Prostate gland (tissue), 2 donors: Measurements from ENCODE around the gene IGFLR1. TPM values are rescaled to one million over a fixed set of nuclear protein-coding genes. Genes with fewer than 3 reads are reported as not detected.

Experiments used
- DNase-seq: peaks from one replicate; pipeline ENCODE4 v3.0.0-alpha.2; 2019; ENCODE audit warnings: low spot score
- H3K27ac ChIP-seq, 2 donors: fragments of 200-600 bp; sonication (generic); 2 replicates each; pipeline ENCODE4 v1.5.1; 2017 to 2019
- H3K27me3 ChIP-seq: fragments of 200-600 bp; sonication (generic); replicated peaks from 2 replicates; pipeline ENCODE4 v1.5.1; 2019; ENCODE audit not compliant: insufficient read depth
- H3K36me3 ChIP-seq, 2 donors: fragments of 200-600 bp; sonication (generic); 1 replicate in 1 of 2; 2 replicates in 1 of 2; pipeline versions ENCODE4 v1.5.1 to v1.8.1; 2017 to 2019
- H3K4me1 ChIP-seq: fragments of 200-600 bp; sonication (generic); replicated peaks from 2 replicates; pipeline ENCODE4 v1.5.1; 2019
- H3K4me3 ChIP-seq, 2 donors: fragments of 200-600 bp; sonication (generic); 2 replicates each; pipeline ENCODE4 v1.5.1; 2017 to 2019
- H3K9me3 ChIP-seq: fragments of 200-600 bp; sonication (generic); 2 replicates; pipeline ENCODE4 v1.5.1; 2017
- POLR2A ChIP-seq: fragments of 450-650 bp; IDR thresholded peaks from one replicate; pipeline ENCODE4 v1.6.1; 2016; ENCODE audit warnings: antibody characterized with exemption, mild to moderate bottlenecking
- POLR2AphosphoS5 ChIP-seq: sonication (generic); formaldehyde crosslinking; IDR thresholded peaks from one replicate; pipeline ENCODE4 v1.6.1; 2017; ENCODE audit warnings: antibody characterized with exemption
- WGBS: methylation state at CpG from one replicate; pipeline ENCODE4 v1.1.5; 2018; 5-methylcytosine and 5-hydroxymethylcytosine counted together
- intact Hi-C: fragments of 100-400 bp; cut with DNase I; formaldehyde crosslinking; loops from one replicate; pipeline ENCODE4 v1.14.2; 2022
- total RNA-seq, 2 donors: library from RNA; depleted of rRNA; stranded (reverse); fragments of >200 nt; gene quantifications; one replicate each; pipeline ENCODE4 v1.1.0, GENCODE V29; 2016
- TF ChIP-seq, protein P1 (sequence below), 4 experiments: fragments of 200-600 bp in 2 of 4; fragments of 450-650 bp in 2 of 4; sonication (generic) in 2 of 4; IDR thresholded peaks; 1 replicate in 3 of 4; 2 replicates in 1 of 4; pipeline ENCODE4 v1.5.1; 2016 to 2019; ENCODE audit warnings: antibody characterized with exemption in 4 of 4, mild to moderate bottlenecking in 2 of 4, moderate library complexity in 2 of 4

The IGFLR1 gene, protein sequence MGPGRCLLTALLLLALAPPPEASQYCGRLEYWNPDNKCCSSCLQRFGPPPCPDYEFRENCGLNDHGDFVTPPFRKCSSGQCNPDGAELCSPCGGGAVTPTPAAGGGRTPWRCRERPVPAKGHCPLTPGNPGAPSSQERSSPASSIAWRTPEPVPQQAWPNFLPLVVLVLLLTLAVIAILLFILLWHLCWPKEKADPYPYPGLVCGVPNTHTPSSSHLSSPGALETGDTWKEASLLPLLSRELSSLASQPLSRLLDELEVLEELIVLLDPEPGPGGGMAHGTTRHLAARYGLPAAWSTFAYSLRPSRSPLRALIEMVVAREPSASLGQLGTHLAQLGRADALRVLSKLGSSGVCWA
- total RNA-seq = 10 to 100 TPM in 1 of 2 donors, 1 to 10 TPM in 1; 9.4 to 16.1 TPM

DNA sequence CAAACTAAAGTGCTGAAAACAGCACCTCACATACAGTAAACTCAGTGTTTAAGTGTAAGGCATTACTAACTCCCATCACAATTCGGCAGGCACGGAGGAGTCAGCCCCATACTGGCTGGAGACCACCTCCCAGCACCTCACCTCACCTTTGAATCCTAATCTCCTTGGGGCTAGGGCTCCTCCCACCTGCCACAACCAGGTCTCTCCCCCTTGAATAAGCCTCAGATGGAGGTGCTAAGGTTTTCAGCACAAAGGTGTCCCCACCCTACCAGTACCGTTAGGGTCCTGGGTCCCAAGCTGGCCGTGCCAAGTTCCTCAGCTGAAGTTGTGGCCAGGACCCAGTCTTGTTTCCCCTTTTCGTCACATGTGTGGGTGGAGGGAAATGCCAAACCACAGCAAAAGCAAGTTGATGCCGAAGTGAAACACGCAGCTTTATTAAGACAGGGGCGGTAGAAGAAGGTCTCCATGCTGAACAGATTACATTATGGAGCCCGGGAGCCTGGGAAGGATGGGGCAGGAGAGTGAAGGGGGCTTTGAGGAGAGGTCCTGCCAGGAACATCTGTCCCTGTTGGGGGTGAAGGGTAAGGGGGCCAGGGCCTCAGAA, at the start of gene IGFLR1:
TSS of gene IGFLR1 (minus strand) at position 332 of the 604 bp plus-strand sequence. CDS start 1,272 bp downstream, outside the sequence.
- peaks cover 8 to 16% of the 10 kb centered on the region in 2 donors for H3K36me3 ChIP-seq
- H3K4me1 ChIP-seq = peaks cover 11% of the 10 kb centered on the region
- H3K9me3 ChIP-seq = no peaks in the 10 kb centered on the region
- peak within 1 kb of the TSS in 1 of 2 donors; percentile 68 for H3K27ac ChIP-seq
- no peak for DNase-seq
- H3K27me3 ChIP-seq = no peaks in the 10 kb centered on the region
- intact Hi-C loops = loop anchor here (5.0 to 10.0 kb wide), 2 partner anchors 190 to 473 kb away; partner anchors contain the start of genes ZNF146 and ZNF565
- H3K4me3 ChIP-seq = peak within 1 kb of the TSS; percentile 39 to 54
- TF ChIP-seq, protein P1, sequence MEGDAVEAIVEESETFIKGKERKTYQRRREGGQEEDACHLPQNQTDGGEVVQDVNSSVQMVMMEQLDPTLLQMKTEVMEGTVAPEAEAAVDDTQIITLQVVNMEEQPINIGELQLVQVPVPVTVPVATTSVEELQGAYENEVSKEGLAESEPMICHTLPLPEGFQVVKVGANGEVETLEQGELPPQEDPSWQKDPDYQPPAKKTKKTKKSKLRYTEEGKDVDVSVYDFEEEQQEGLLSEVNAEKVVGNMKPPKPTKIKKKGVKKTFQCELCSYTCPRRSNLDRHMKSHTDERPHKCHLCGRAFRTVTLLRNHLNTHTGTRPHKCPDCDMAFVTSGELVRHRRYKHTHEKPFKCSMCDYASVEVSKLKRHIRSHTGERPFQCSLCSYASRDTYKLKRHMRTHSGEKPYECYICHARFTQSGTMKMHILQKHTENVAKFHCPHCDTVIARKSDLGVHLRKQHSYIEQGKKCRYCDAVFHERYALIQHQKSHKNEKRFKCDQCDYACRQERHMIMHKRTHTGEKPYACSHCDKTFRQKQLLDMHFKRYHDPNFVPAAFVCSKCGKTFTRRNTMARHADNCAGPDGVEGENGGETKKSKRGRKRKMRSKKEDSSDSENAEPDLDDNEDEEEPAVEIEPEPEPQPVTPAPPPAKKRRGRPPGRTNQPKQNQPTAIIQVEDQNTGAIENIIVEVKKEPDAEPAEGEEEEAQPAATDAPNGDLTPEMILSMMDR (IDR thresholded peaks at IDR 0.05) = no peak
- TF ChIP-seq POLR2AphosphoS5 (no peak), POLR2A (no peak)
- 79% methylated on average over 9 of the region's 9 CpGs for WGBS

DNA sequence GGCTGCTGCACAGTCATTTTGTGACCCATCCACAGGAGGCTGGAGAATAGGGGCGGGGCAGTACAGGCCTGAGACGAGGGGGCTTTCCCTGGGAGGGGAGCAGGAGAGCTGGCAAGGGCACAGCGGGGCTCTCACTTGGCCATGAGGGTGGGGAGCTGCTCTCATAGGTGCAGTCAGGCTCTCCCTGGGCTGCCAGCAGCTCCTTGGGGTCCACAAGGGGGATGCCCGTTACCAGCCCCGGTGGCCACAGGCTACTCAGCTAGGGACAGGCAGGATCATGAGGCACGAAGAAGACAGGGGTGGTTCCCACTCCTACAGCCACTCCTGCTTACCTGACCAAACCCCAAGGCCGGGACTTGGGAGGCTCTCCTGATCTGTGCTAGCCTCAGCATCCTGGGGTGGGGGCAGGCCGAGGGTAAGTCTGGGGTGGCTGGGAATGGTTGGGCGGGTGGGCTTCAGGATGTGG, 49.6 kb upstream of the IGFLR1 start:
- TF ChIP-seq POLR2A = no peak
- no peak for TF ChIP-seq POLR2AphosphoS5
- TF ChIP-seq, protein P1 (IDR thresholded peaks at IDR 0.05) = no peak
- no peak overlapping the region for H3K4me3 ChIP-seq
- H3K9me3 ChIP-seq = no peaks in the 10 kb centered on the region
- no peaks in the 10 kb centered on the region for H3K4me1 ChIP-seq
- no peaks in the 10 kb centered on the region for H3K36me3 ChIP-seq
- no peak overlapping the region for H3K27ac ChIP-seq
- peaks cover 5% of the 10 kb centered on the region for H3K27me3 ChIP-seq
- no peak for DNase-seq
- intact Hi-C loops = no loop called here
- 89% methylated on average over 9 of the region's 9 CpGs for WGBS

DNA sequence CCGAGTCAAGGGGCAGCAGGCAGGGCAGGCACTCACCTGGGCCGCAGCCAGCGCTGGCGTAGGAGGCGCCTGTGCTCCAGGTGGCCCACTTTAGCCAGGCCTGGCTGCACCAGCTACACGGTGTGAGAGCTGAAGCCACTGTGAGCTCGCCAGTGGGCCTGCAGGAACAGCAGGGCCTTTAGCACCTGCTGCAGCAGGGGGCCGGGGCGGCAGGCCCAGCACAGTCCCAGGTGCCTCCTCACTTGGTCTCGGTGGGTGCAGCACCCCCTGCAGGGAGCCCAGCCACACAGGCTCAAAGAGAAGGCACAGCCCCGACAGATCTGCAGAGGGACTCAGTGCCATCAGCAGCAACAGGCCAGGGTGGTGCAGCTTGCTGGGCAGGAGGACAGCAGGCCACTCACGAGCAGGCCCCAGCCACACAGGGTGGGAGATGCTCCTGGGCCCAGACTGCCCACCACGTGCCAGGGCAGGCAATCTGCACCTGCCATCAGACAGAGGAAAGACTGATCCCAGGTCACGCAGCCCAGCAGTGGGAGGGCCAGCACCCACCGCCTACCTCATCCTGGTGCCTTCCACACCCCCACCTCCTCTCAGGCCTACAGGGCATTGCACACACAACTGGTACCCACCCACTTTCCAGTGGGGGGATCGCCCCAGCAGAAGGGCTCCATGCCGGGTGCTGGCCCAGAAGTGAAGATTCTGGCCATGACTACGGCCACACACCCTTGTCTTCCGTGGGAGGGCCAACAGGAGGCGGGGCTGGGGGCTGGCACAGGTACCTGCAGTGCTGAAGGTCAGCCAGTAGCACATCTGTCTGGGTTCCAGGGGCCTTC, 48.9 kb upstream of the IGFLR1 start:
- TF ChIP-seq POLR2A (no peak), POLR2AphosphoS5 (no peak)
- TF ChIP-seq, protein P1 (IDR thresholded peaks at IDR 0.05) = no peak
- no peaks in the 10 kb centered on the region for H3K9me3 ChIP-seq
- DNase-seq = no peak
- no peaks in the 10 kb centered on the region for H3K4me1 ChIP-seq
- intact Hi-C loops = no loop called here
- 63% methylated on average over 19 of the region's 20 CpGs for WGBS
- H3K36me3 ChIP-seq = no peaks in the 10 kb centered on the region
- no peak overlapping the region for H3K4me3 ChIP-seq
- H3K27ac ChIP-seq = no peak overlapping the region
- no peaks in the 10 kb centered on the region for H3K27me3 ChIP-seq

DNA sequence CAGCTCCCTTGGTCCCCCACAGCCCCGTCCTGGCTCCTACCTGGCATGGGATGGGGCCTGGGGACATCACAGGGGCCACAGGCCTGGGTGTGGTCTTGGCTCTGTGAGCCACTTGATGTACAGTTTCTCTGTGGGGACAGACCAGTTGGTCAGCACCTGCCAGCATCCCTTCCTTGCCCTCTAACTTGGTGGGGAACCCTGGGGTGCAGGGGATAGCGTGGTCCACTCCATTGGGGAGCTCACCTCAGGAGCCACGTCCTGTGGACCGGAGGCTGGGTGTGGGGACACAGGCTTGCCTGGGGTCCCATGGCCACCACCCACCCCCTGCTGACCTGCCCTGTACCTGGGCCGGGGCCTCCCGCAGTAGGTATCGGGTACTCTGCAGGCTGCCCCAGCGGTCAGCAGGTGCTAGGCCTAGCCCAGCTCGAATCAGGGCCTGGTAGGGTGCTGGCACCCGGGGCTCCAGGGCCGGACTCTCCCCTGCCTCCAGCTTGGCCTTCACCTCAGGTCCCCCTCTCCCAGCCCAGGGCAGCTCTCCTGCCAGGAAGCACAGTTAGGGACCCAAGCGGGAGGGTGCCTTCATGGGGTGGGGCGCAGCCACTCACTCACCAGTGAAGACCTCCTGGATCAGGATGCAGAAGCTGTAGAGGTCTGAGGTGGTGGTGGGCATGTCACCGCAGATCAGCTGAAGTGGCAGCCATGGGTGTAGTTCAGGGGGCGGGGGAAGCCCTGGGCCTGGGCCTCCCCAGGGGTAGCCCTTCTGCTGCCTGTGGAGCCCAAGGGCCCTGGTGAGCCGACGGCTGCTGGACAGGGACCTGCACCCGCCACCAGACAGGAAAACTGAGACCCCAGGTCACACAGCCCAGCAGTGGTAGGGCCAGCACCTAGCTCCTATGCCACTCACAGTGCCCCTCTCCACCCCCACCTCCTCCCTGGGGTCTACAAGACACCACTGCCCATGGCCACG, 48.0 kb upstream of the IGFLR1 start:
- Histone ChIP-seq H3K4me3 (no peak overlapping the region), H3K27me3 (no peaks in the 10 kb centered on the region), H3K36me3 (no peaks in the 10 kb centered on the region), H3K4me1 (no peaks in the 10 kb centered on the region), H3K27ac (no peak overlapping the region), H3K9me3 (no peaks in the 10 kb centered on the region)
- WGBS = 85% methylated on average over 19 of the region's 19 CpGs
- TF ChIP-seq POLR2A (no peak), POLR2AphosphoS5 (no peak)
- TF ChIP-seq, protein P1 (IDR thresholded peaks at IDR 0.05) = no peak
- no peak for DNase-seq
- intact Hi-C loops = no loop called here
